Forelimb muscle (tissue), 1 donor: ENCODE data around the gene EYS. TPM values are rescaled to one million over a fixed set of nuclear protein-coding genes. Genes with fewer than 3 reads are reported as not detected.
"Not testable (repeated sequence)": the region's sequence is repeated elsewhere in the genome, so short reads cannot be mapped to it uniquely, and the experiment has no call there.

ENCODE experiments used
- DNase-seq: peaks from one replicate; pipeline ENCODE4 v3.0.0-alpha.2; 2013; ENCODE audit warnings: low read depth
- polyA plus RNA-seq: library from polyadenylated mRNA; unstranded; fragments of 120-200 nt; gene quantifications from one replicate; pipeline ENCODE4 v1.2.1, GENCODE V29; 2013; ENCODE audit not compliant: insufficient read length

EYS gene
- polyA plus RNA-seq, 1 donor: 0.47 TPM

- no peak for DNase-seq
These were observed 1911.2 kb downstream of the EYS start for GRCh38 chr6:63795826-63796225.

- DNase-seq: no peak
These were observed 1912.0 kb downstream of the EYS start for GRCh38 chr6:63795006-63795405.

- no peak for DNase-seq
These were observed 1913.4 kb downstream of the EYS start for GRCh38 chr6:63793465-63794137.

- DNase-seq: no peak
These were observed 1914.1 kb downstream of the EYS start for GRCh38 chr6:63792736-63793464.

GRCh38 chr6:63790334-63790733 is 1916.7 kb downstream of the EYS start:
- DNase-seq: no peak

- DNase-seq: no peak
These were observed 1917.3 kb downstream of the EYS start for GRCh38 chr6:63789699-63790098.

GRCh38 chr6:63788569-63788968 is 1918.5 kb downstream of the EYS start:
- DNase-seq: no peak

GRCh38 chr6:63787021-63787420 is 1920.0 kb downstream of the EYS start:
- DNase-seq: no peak

- no peak for DNase-seq
These were observed 1922.0 kb downstream of the EYS start for GRCh38 chr6:63785006-63785405.

- DNase-seq: no peak
These were observed 1923.9 kb downstream of the EYS start for GRCh38 chr6:63783096-63783495.

GRCh38 chr6:63774961-63775360 is 1932.1 kb downstream of the EYS start:
- DNase-seq: no peak

- no peak for DNase-seq
These were observed 1933.8 kb downstream of the EYS start for GRCh38 chr6:63773200-63773599.

GRCh38 chr6:63765828-63766227 is 1941.2 kb downstream of the EYS start:
- no peak for DNase-seq

GRCh38 chr6:63764318-63764916 is 1942.6 kb downstream of the EYS start:
- peak; percentile 24 for DNase-seq

- DNase-seq: no peak
These were observed 1946.8 kb downstream of the EYS start for GRCh38 chr6:63760199-63760598.

- DNase-seq: no peak
These were observed 1947.4 kb downstream of the EYS start for GRCh38 chr6:63759605-63760105.

- DNase-seq: no peak
These were observed 1949.2 kb downstream of the EYS start for GRCh38 chr6:63757826-63758225.

GRCh38 chr6:63757275-63757674 is 1949.8 kb downstream of the EYS start:
- DNase-seq: not testable (repeated sequence)

- DNase-seq: no peak
These were observed 1956.6 kb downstream of the EYS start for GRCh38 chr6:63750400-63750799.

GRCh38 chr6:63745784-63746183 is 1961.2 kb downstream of the EYS start:
- DNase-seq: no peak

GRCh38 chr6:63744810-63745209 is 1962.2 kb downstream of the EYS start:
- DNase-seq: no peak

- DNase-seq: no peak
These were observed 1963.3 kb downstream of the EYS start for GRCh38 chr6:63743691-63744090.

GRCh38 chr6:63742060-63742459 is 1965.0 kb downstream of the EYS start:
- no peak for DNase-seq
